GM21526 (cell line): ENCODE measurements around the gene SESN3.

Experiments
- ATAC-seq: cut with Tn5 transposase; IDR thresholded peaks from one replicate; pipeline ENCODE4 v1.9.1; 2021; ENCODE audit warnings: moderate library complexity; ENCODE audit not compliant: unreplicated experiment, low FRiP score

The SESN3 gene

DNA sequence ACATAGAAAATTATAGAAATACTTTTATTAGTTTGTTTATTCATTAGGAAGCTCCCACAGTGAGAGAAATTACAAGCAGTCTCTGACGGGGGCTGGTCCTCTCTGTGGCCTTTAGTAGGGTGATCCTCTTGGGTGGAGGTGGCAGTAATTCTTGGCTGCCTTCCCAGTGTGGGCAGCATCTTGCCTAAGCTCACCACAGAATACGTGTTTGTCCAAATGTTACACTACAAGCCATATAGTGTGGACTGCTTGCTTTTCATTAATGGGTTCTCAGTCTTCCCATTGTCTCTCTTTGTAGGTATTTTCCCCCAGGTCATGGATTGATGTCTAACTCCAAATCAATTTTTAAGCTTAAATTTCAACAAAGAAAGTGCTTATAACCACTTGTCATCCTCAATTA, 98.0 kb downstream of the SESN3 start:
- no peak for ATAC-seq

DNA sequence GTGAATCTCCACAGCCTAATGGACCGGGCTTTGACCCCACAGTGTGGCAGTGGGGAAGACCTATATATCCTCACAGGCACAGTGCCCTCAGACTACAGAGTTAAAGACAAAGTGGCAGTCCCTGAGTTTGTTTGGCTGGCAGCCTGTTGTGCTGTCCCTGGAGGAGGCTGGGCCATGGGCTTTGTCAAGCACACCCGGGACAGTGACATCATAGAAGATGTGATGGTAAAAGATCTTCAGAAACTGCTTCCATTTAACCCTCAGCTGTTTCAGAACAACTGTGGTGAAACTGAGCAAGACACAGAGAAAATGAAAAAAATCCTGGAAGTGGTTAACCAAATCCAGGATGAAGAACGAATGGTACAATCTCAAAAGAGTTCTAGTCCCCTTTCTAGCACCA, 102.4 kb downstream of the SESN3 start:
- no peak for ATAC-seq

DNA sequence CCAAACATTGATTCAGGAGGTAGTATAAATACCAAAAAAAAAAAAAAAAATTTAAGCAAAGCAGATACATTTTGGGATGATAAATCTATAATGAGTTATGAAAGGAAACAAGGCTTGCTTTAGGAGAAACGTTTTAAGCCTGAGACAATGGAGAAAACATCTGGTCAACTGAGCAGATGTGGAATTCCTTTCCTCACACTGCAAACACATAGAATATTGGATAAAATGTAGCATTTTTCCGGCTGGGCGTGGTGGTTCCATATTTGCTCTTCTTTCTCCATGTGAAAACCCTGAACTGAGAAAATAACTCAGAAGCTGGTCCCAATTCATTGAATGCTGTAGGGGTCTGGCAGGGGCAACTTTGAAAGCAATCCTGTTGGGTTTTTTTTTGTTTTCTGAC, 107.4 kb downstream of the SESN3 start:
- ATAC-seq = no peak

DNA sequence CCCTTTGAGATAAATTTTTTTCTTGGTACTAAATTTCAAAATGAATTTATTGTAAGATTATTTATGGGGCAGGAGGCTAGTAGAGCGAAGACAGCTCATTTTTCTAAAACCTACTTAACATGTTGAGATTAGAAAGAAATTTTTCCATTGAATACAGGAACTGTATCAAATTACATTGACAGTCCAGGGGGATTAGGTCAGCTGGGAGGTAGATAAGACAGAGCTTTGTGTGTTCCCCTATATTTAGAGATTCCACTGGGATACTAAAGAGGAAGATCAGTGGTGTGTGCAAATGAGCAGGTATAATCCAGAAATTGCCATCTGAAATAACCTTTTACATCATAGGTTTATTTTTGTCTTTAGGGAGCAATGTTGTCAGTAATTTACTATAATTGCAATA, 109.3 kb downstream of the SESN3 start:
- ATAC-seq = no peak

DNA sequence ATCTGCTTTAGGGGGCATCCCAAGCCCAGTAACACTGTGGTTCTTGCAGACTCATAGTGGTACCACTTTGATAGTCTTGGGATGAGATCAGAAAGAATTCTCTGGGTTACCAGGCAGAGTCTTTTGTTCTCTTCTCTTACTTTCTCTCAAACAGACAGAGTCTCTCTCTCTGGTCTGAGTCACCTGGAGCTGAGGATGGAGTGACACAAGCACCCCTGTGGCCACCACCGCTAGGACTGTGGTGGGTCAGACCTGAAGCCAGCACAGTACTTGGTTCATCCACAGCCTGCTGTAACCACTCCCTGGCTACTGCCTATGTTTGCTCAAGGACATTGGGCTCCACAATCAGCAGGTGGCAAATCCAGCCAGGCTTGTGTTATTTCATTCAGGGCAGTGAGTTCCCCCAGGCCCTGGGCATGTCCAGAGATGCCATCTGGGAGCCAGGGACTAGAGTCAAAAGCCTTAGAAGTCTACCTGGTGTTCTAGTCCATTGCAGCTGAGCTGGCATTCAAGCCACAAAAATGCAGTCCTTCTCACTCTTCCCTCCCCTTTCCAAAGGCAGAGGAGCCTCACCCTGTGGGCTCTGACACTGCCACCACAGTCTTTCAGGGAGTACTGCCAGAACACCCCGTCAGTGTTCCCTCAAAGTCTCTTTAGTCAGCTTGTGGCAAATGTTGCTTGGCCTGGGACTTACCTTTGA, 111.5 kb downstream of the SESN3 start:
- ATAC-seq = no peak

DNA sequence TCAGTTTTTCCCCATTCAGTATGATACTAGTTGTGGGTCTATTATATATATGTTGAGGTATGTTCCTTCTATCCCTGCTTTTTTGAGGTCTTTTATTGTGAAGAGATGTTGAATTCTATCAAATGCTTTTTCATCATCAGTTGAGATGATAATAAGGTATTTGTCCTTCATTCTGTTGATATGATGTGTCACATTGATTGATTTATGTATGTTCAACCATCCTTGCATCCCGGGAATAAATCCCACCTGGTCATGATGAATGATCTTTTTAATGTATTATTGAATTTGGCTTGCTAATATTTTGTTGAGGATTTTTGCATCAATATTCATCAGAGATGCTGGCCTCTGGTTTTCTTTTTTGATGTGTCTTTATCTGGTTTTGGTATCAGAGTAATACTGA, 115.4 kb downstream of the SESN3 start:
- no peak for ATAC-seq
